A172 (cell line): ENCODE data around the gene APCDD1L. TPM values are rescaled to one million over a fixed set of nuclear protein-coding genes. Genes with fewer than 3 reads are reported as not detected.
"Not testable (repeated sequence)": the region's sequence is repeated elsewhere in the genome, so short reads cannot be mapped to it uniquely, and the experiment has no call there.

Experiments used
- DNase-seq: peaks from one replicate; pipeline ENCODE4 v3.0.0-alpha.2; 2015; ENCODE audit warnings: low spot score
- total RNA-seq: library from RNA; depleted of rRNA; stranded (reverse); fragments of >200 nt; shearing (Covaris generic); gene quantifications from 2 replicates; pipeline ENCODE4 v1.2.3, GENCODE V29; 2014

The APCDD1L gene
- total RNA-seq, 1 experiment from 2014 or later: 0.78 TPM

DNA sequence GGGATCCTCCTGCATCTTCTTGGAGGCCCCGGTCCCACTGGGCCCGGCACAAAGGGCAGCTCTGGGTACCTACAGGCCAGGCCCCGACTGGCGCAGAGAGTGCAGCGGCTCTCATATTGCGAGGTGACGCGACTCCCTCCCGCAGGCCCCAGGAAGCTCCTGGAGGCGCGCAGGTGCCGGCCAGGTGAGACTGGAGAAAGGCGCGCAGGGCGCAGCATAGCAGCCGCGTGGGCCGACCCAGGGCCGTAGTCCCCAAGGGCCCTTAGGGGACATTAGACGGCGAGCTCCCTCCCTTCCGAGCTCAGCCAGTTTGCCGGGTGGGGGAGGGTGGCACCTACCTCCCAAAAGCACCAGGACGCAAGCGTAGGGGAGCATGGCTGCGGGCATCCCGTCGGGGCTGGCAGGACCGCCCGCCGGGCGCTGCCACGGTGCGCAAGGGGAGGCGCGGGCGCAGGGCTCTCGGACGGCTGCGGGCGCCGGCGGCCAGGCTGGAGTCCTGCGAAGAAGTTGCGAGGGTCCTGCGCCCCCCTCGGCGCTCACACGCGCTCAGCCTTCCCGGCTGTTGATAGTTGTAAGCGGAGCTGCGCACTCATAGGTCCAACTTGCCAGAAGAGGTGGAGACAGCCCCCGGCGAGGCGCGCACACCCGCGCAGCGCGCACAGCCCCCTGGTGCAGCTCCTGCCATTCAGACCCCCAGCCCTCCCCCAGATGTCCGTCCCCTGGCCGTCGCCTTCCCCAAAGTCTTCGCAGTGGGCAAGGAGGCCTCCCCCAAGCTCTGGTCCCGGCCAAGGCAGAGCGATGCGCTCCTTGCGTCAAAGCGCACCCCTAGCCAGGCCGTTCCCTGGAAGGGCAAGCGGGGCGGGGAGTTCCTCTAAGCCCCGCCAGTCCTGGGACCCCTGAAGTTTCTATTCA is 622 bp downstream of the APCDD1L start:
- no peak for DNase-seq

DNA sequence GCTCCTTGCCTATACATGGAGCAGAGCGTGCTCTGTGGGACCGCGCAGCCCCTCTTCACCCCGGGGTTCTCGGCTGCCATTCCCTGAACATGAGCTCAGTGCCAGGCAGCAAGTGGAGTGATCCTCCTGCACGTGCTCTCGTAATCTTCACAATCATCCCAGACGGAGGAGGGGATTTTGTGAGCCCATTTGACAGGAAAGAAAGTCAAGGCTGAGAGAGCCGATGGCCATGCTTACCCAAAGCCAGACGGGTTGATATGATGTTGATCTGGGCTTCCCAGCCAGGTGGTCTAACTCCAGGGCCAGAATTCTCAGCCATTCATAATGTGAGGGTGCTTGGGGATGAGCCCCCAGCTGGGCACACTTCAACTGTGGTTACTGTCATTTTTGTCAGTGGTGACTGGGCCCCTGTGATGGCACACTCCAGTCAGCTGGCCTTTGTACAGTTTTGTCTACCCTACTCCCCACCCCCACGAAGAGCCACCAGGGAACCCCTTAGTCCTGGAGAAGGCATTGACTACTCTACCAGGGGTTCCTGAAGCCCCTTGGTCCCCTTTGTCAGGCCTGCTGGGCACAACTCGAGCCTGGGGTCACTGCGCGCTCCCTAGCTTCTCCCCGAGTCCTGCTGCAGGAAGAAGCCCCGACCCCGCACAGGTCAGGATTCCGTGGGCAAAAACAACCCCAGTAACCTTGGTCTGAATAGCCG is 1.5 kb downstream of the APCDD1L start:
- DNase-seq: no peak

- no peak for DNase-seq
These were observed 2.2 kb downstream of the APCDD1L start for GRCh38 chr20:58512808-58513552.

- DNase-seq: no peak
These were observed 3.3 kb downstream of the APCDD1L start for GRCh38 chr20:58511861-58512260.

DNA sequence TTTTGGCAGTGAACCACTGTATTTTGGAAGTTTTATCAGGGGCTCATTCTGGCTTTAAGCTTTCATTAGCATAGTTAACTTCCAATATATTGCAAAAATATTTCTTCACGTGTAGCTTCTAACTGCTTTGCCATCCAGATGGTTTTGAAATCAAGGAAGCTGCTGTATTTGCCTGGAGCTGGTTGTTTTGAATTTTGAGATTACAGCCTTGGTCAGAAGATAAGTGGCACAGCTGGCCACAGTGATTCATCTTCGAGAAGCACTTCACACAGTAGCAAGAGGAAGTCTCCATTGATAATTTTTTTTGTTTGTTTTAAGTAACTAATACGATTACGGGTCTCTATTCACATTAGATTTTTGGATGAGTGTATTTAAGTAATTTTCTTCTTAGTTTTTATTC is 3.8 kb downstream of the APCDD1L start:
- DNase-seq: peak; percentile 77

DNA sequence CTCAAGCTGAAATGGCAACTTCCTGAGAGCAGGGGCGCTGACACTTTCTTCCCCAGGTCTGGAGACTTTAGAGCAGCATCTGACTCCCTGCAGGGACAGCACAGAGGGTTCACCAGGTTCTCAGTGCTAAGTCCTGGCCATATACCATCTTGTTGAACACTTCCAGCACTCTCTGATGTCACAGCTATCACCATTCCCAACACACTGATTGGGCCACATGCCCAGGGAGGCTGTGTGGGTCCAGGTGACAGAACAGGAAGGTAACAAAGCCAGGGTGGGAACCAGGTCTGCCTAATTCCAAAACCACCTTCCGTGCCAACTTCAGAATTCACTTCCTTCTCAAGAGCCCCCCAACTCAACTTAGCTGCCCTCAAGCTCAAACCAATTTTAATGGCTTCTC is 4.3 kb downstream of the APCDD1L start:
- DNase-seq: no peak

DNA sequence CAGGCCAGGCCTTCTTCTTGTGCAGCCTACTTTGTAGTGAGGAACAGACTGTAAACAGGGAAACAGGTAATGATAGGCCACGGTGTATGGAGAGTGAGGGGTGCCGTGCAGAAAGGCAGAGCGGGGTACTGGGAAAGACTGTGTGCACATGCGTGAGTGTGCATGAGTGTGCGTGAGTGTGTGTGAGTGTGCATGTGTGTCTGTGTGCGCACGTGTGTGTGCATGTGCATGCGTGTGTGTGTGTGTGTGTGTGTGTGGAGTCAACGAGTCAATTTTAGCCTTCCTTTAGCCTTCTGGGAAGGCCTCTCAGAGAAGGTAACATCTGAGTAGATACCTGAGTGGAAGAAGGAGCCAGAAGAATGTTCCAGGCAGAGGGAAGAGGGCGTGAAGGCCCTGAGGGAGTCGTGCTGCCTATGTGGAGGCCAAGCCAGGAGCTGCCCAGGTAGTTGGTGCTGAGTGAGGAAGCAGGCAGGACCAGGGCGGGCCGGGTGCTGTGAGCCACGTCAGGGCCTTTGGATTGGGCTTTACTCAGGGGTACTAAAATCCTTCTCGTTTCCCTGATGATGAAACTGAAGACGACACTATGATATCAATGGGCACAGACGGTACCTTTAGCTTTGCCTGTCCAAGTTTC is 6.3 kb downstream of the APCDD1L start:
- DNase-seq: no peak

GRCh38 chr20:58506999-58507398 is 8.2 kb downstream of the APCDD1L start:
- DNase-seq: not testable (repeated sequence)

DNA sequence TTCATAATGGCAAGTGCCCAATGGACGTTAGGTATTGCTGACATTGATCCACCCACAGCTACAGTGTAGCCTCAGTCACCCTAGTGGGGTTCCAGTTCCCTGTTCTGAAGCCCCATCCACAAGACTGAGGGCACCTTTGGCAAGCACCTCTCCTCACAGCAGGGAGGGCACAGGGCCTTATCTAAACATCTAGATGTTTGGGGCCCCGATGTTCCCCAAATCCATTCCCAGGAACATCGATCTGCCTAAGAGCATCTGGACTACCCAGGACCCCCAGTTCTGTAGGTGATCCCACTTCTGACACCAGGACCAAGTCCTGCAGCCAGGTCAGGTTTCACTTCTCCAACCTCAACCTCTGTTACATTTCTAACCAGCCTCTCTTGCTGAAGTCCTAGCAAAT is 10.6 kb downstream of the APCDD1L start:
- no peak for DNase-seq

DNA sequence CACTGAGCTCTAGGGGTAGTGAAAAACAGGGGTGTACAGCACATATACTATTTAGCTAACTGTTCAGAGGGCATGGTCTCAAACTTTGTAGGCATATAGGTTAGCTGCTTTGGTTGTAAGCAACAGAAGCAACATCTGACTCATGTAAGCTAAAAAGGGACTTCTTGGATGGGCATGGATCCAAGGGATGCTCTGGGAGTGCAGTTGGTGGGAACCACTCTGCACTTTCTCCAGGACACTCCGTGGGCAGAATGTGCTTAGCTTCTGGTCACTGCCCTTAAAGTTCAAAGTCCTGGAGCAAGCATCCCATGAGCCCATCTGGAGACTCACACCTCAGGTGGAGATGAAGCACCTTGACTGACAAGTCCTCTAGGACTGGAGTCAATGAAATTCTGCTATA is 11.5 kb downstream of the APCDD1L start:
- no peak for DNase-seq

DNA sequence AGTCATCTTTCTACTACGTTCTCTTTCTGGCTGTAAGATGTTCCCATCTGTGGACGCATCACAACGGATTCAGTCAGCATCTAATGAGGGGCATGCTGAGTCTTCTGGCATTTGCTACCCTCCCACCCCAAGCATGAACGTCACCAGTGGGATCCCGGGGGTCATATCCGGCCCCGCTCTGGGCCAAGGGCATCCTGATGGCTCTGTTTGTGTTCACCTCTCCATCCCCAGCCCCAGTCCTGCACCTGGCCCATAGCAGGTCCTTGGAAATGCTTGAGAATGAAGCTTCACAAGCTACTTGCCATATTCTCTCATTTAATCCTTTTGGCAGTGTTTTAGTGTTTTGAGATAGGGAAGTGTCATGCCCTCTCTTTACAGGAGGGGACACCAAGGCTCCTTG is 14.9 kb downstream of the APCDD1L start:
- no peak for DNase-seq

- no peak for DNase-seq
These were observed 16.6 kb downstream of the APCDD1L start for GRCh38 chr20:58498470-58499068.

DNA sequence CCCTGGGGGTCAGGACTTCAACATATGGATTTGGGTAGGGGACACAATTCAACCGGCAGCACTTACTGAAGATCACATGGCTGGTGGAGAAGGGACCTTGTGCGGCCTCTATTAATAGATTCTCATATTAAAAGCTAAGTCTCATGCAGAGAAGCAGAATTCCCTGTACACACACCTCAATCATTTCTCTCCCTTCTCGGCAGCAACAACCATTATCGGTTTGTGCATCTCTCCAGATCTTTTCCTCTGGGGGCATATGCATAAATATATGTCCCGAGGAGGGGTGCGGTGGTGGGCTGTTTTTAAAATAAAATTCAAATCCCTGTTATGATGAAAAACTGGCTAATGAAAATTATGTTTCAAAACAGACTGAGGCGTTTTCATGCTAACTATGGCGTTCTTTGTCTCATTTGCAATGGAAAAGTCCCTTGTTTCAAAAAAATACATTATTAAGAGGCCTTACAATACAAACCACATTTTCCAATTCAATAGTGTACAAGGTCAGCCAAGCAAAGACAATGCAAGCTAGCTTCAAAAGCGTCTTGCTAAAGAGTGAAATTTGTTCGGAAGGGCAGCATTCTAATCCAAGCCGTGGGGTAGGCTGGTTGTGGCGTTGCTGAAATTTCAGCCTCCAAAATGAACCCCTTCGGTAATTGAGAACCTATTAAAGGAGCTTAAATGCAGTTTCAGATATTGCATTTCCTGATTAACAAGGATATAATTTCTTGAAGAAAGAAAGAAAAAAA is 17.3 kb downstream of the APCDD1L start:
- no peak for DNase-seq

GRCh38 chr20:58497076-58497641 is 18.0 kb downstream of the APCDD1L start:
- no peak for DNase-seq

DNA sequence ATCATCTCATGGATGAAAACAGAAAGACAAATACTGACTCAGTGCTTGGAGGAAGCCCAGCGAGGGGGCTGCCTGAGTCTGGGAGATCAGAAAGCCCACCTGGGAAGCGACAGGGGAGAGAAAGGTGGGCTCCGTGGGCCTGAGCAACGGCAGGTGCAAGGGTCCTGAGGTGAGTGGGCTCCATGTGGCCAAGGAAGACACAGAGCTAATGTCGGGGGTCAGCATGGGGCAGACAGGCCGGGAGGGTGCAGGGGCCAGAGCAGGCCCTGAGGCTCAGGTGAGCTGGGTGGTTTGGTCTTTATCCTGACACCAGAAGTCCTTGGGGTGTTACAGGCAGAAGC is 18.8 kb downstream of the APCDD1L start:
- no peak for DNase-seq

- DNase-seq: no peak
These were observed 19.4 kb downstream of the APCDD1L start for GRCh38 chr20:58495623-58496428.

- DNase-seq: no peak
These were observed 20.1 kb downstream of the APCDD1L start for GRCh38 chr20:58494923-58495622.

DNA sequence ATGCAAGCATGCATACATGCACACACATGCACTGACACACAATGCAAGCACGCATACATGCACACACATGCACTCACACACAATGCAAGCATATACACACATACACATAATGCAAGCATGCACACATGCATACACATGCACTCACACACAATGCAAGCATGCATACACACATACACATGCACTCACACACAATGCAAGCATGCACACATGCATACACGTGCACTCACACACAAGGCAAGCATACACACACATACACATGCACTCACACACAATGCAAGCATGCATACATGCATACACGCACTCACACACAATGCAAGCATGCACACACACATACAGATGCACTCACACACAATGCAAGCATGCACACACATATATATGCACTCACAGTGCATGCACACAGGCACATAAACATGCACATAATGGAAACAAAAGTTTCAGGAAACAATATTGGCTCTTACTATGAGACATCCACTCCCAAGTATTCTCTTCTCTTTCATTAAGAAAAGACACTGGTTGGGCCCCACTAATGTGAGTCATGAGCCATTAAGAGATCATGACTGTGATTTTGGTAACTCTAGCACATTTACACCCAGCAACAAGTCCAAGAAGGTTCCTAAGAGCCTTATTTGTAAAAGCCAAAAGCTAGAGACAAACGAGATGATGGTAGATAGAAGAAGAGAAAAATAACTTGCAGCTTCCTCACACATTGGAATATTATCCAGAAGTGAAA is 22.2 kb downstream of the APCDD1L start:
- DNase-seq: no peak
